HepG2 (cell line): ENCODE data around the gene NFE2L2. TPM values are rescaled to one million over a fixed set of nuclear protein-coding genes. Genes with fewer than 3 reads are reported as not detected.

Experiments used
- ARNTL ChIP-seq: sonication (generic); formaldehyde crosslinking; IDR thresholded peaks from 2 replicates; pipeline ENCODE4 v1.4.0; 2020; ENCODE audit warnings: mild to moderate bottlenecking, missing genetic modification reagents
- CHD4 ChIP-seq: fragments of 200-600 bp; sonication (generic); IDR thresholded peaks from 2 replicates; pipeline ENCODE4 v1.7.0; 2017; ENCODE audit warnings: mild to moderate bottlenecking, low read length, borderline replicate concordance
- HNF1A ChIP-seq, 2 experiments: sonication (generic) in 1 of 2; formaldehyde crosslinking in 1 of 2; IDR thresholded peaks; 2 replicates each; pipeline versions ENCODE4 v1.4.0 to v1.6.1; 2016 to 2020; ENCODE audit warnings: borderline replicate concordance in 1 of 2, low read depth in 1 of 2, mild to moderate bottlenecking in 1 of 2, missing genetic modification reagents in 1 of 2
- IRX3 ChIP-seq: sonication (generic); formaldehyde crosslinking; IDR thresholded peaks from 2 replicates; pipeline ENCODE4 v1.8.1; 2023; ENCODE audit warnings: mild to moderate bottlenecking, low read depth, missing genetic modification reagents, borderline replicate concordance
- JUND ChIP-seq: sonication (generic); formaldehyde crosslinking; IDR thresholded peaks from 2 replicates; pipeline ENCODE4 v1.8.0; 2022; ENCODE audit warnings: mild to moderate bottlenecking, missing genetic modification reagents
- KLF6 ChIP-seq: IDR thresholded peaks from 2 replicates; pipeline ENCODE4 v1.8.0; 2016; ENCODE audit warnings: missing biosample characterization, missing genetic modification reagents
- MIER2 ChIP-seq: IDR thresholded peaks from 2 replicates; pipeline ENCODE4 v1.6.1; 2016; ENCODE audit warnings: missing biosample characterization, missing genetic modification reagents
- MXD1 ChIP-seq: sonication (generic); formaldehyde crosslinking; IDR thresholded peaks from 2 replicates; pipeline ENCODE4 v1.4.0; 2020; ENCODE audit warnings: mild to moderate bottlenecking, missing genetic modification reagents
- MZF1 ChIP-seq: sonication (generic); formaldehyde crosslinking; IDR thresholded peaks from 2 replicates; pipeline ENCODE4 v1.8.1; 2023; ENCODE audit warnings: mild to moderate bottlenecking, missing genetic modification reagents, borderline replicate concordance
- NFYC ChIP-seq: IDR thresholded peaks from 2 replicates; pipeline ENCODE4 v1.6.1; 2016; ENCODE audit warnings: missing genetic modification reagents, missing compliant biosample characterization
- PTBP1 ChIP-seq: fragments of 200-400 bp; formaldehyde crosslinking; IDR thresholded peaks from 2 replicates; pipeline ENCODE4 v1.6.1; 2018; ENCODE audit warnings: low read length, low read depth; ENCODE audit not compliant: poor library complexity, severe bottlenecking
- SYNCRIP ChIP-seq: fragments of 200-400 bp; formaldehyde crosslinking; IDR thresholded peaks from 2 replicates; pipeline ENCODE4 v1.6.1; 2018; ENCODE audit warnings: mild to moderate bottlenecking, low read depth, low read length; ENCODE audit not compliant: insufficient read depth
- THRA ChIP-seq: sonication (generic); formaldehyde crosslinking; IDR thresholded peaks from 2 replicates; pipeline ENCODE4 v1.4.0; 2020; ENCODE audit warnings: missing genetic modification reagents, borderline replicate concordance
- U2AF1 ChIP-seq: fragments of 200-400 bp; formaldehyde crosslinking; optimal IDR thresholded peaks from 2 replicates; pipeline ENCODE3; 2017; ENCODE audit warnings: mild to moderate bottlenecking, low read depth, low read length
- YEATS2 ChIP-seq: sonication (generic); formaldehyde crosslinking; IDR thresholded peaks from 2 replicates; pipeline ENCODE4 v1.4.0; 2020; ENCODE audit warnings: missing genetic modification reagents, borderline replicate concordance
- ZBTB38 ChIP-seq: sonication (generic); formaldehyde crosslinking; IDR thresholded peaks from 2 replicates; pipeline ENCODE4 v1.5.1; 2020; ENCODE audit warnings: mild to moderate bottlenecking, missing genetic modification reagents
- ZNF317 ChIP-seq: sonication (generic); formaldehyde crosslinking; IDR thresholded peaks from 2 replicates; pipeline ENCODE4 v1.5.0; 2020; ENCODE audit warnings: mild to moderate bottlenecking, missing genetic modification reagents
- ZNF362 ChIP-seq: sonication (generic); formaldehyde crosslinking; IDR thresholded peaks from 2 replicates; pipeline ENCODE4 v1.4.0; 2020; ENCODE audit warnings: missing genetic modification reagents, mild to moderate bottlenecking, borderline replicate concordance
- ZZZ3 ChIP-seq: sonication (generic); formaldehyde crosslinking; IDR thresholded peaks from 2 replicates; pipeline ENCODE4 v1.4.0; 2020; ENCODE audit warnings: missing genetic modification reagents, mild to moderate bottlenecking, borderline replicate concordance
- polyA plus RNA-seq, 8 experiments: library from polyadenylated mRNA; depleted of rRNA in 3 of 8; stranded (reverse) in 7 of 8; unstranded in 1 of 8; fragments of >200 nt; fragmentation: Illumina TruSeq in 4 of 8; extraction: Trizol in 4 of 8; gene quantifications; 2 replicates each; pipeline versions ENCODE4 v1.2.1 to v1.2.3, GENCODE V29; 2011 to 2016; ENCODE audit warnings: low read depth in 4 of 8, missing spikeins in 1 of 8, mixed read lengths in 1 of 8; ENCODE audit not compliant: insufficient read depth in 1 of 8
- total RNA-seq, 5 experiments: library from RNA; depleted of rRNA; stranded (reverse); fragments of >200 nt; fragmentation: Illumina TruSeq; extraction: Trizol; gene quantifications; 2 replicates each; pipeline ENCODE4 v1.2.3, GENCODE V29; 2016; ENCODE audit warnings: low read depth in 1 of 5

NFE2L2 gene
- total and polyA plus RNA-seq, 2 of the 13 experiments (the other 11 are each of a cell fraction or from before 2014, with no cell fraction given): 84.6 to 215 TPM

- TF ChIP-seq HNF1A (IDR thresholded peaks at IDR 0.05; ENCODE audit: low read depth) (0 out of 2 replicates have a peak, but pooled peaks have one; percentile 34), HNF1A (CRISPR knock-in tag; IDR thresholded peaks at IDR 0.05; ENCODE audit: borderline replicate concordance) (no peak), MZF1 (CRISPR knock-in tag) (no peak), ZBTB38 (no peak), MXD1 (CRISPR knock-in tag) (no peak), IRX3 (CRISPR knock-in tag) (no peak), ZNF317 (CRISPR knock-in tag) (no peak), U2AF1 (no peak), THRA (CRISPR knock-in tag) (peak; percentile 83), KLF6 (CRISPR knock-in tag) (peak; percentile 76; the same call in 1 of the 2 replicates), NFYC (CRISPR knock-in tag) (no peak), JUND (no peak), ZZZ3 (CRISPR knock-in tag) (no peak), CHD4 (peak; percentile 87; the same call in 1 of the 2 replicates), PTBP1 (no peak), ARNTL (CRISPR knock-in tag) (no peak), SYNCRIP (no peak), MIER2 (CRISPR knock-in tag) (no peak; the same call in 1 of the 2 replicates), ZNF362 (CRISPR knock-in tag) (peak; percentile 33; the same call in 1 of the 2 replicates), YEATS2 (CRISPR knock-in tag) (no peak)
Measured at GRCh38 chr2:177188482-177189469, 75.8 kb downstream of the NFE2L2 start (continued).
